ENCODE results near the gene FBXL16.
A peak's percentile ranks its signal among the peaks of the same experiment; 100 is the strongest.

GRCh38 chr16:733382-734207, 28.0 kb upstream of the FBXL16 start:
- TF ChIP-seq POLR2A (IDR thresholded peaks at IDR 0.05; ENCODE audit: low read depth, low read length), result no peak
- TF ChIP-seq, protein P1, sequence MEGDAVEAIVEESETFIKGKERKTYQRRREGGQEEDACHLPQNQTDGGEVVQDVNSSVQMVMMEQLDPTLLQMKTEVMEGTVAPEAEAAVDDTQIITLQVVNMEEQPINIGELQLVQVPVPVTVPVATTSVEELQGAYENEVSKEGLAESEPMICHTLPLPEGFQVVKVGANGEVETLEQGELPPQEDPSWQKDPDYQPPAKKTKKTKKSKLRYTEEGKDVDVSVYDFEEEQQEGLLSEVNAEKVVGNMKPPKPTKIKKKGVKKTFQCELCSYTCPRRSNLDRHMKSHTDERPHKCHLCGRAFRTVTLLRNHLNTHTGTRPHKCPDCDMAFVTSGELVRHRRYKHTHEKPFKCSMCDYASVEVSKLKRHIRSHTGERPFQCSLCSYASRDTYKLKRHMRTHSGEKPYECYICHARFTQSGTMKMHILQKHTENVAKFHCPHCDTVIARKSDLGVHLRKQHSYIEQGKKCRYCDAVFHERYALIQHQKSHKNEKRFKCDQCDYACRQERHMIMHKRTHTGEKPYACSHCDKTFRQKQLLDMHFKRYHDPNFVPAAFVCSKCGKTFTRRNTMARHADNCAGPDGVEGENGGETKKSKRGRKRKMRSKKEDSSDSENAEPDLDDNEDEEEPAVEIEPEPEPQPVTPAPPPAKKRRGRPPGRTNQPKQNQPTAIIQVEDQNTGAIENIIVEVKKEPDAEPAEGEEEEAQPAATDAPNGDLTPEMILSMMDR (IDR thresholded peaks at IDR 0.05; ENCODE audit: extremely low read depth in 1 of 2, insufficient read depth in 1 of 2, low read depth in 1 of 2, low read length in 2 of 2), result peak; percentile 37 to 58
- TF ChIP-seq POLR2AphosphoS5 (IDR thresholded peaks at IDR 0.05; ENCODE audit: insufficient read depth, low read depth, low read length), result no peak
- no peak for TF ChIP-seq EZH2 (IDR thresholded peaks at IDR 0.05; ENCODE audit: borderline replicate concordance, low read depth, low read length, severe bottlenecking)
